Endothelial cell (in vitro differentiated cells): Measurements from ENCODE around the gene SAT1. TPM values are rescaled to one million over a fixed set of nuclear protein-coding genes. Genes with fewer than 3 reads are reported as not detected.
"Not testable (repeated sequence)": the region's sequence is repeated elsewhere in the genome, so short reads cannot be mapped to it uniquely, and the experiment has no call there.

Experiments used
- DNase-seq: peaks from one replicate; pipeline ENCODE4 v3.0.0; 2021; ENCODE audit warnings: low spot score
- H3K27ac Mint-ChIP-seq: one replicate; pipeline ENCODE4 v1.8.0; 2021; ENCODE audit warnings: mixed read lengths, inconsistent platforms; ENCODE audit not compliant: unreplicated experiment
- H3K27me3 Mint-ChIP-seq: one replicate; pipeline ENCODE4 v1.8.0; 2021; ENCODE audit warnings: mild to moderate bottlenecking, moderate library complexity, mixed read lengths, inconsistent platforms; ENCODE audit not compliant: unreplicated experiment
- H3K36me3 Mint-ChIP-seq: one replicate; pipeline ENCODE4 v1.8.0; 2021; ENCODE audit warnings: mild to moderate bottlenecking, low read depth, mixed read lengths, inconsistent platforms; ENCODE audit not compliant: unreplicated experiment
- H3K4me1 Mint-ChIP-seq: one replicate; pipeline ENCODE4 v1.8.0; 2021; ENCODE audit warnings: mild to moderate bottlenecking, mixed read lengths, inconsistent platforms; ENCODE audit not compliant: unreplicated experiment
- H3K4me3 Mint-ChIP-seq: one replicate; pipeline ENCODE4 v1.8.0; 2021; ENCODE audit warnings: mild to moderate bottlenecking, mixed read lengths, inconsistent platforms; ENCODE audit not compliant: unreplicated experiment
- H3K9me3 Mint-ChIP-seq: one replicate; pipeline ENCODE4 v1.8.0; 2021; ENCODE audit warnings: mixed read lengths, inconsistent platforms; ENCODE audit not compliant: unreplicated experiment
- total RNA-seq: library from RNA; stranded (reverse); fragmentation: NEBNext Ultra II Directional; extraction: Animal tissue kit (Norgen Biotek cat#: 25700); gene quantifications from one replicate; pipeline ENCODE4 v1.2.1, GENCODE V29; 2021; ENCODE audit not compliant: unreplicated experiment
- TF ChIP-seq, protein P1 (sequence below): fragments of 200-600 bp; sonication (generic); IDR thresholded peaks from one replicate; pipeline ENCODE4 v1.5.0; 2021; ENCODE audit warnings: antibody characterized with exemption; ENCODE audit not compliant: unreplicated experiment

Gene SAT1
- total RNA-seq, 1 donor from 2014 or later: 479 TPM

DNA sequence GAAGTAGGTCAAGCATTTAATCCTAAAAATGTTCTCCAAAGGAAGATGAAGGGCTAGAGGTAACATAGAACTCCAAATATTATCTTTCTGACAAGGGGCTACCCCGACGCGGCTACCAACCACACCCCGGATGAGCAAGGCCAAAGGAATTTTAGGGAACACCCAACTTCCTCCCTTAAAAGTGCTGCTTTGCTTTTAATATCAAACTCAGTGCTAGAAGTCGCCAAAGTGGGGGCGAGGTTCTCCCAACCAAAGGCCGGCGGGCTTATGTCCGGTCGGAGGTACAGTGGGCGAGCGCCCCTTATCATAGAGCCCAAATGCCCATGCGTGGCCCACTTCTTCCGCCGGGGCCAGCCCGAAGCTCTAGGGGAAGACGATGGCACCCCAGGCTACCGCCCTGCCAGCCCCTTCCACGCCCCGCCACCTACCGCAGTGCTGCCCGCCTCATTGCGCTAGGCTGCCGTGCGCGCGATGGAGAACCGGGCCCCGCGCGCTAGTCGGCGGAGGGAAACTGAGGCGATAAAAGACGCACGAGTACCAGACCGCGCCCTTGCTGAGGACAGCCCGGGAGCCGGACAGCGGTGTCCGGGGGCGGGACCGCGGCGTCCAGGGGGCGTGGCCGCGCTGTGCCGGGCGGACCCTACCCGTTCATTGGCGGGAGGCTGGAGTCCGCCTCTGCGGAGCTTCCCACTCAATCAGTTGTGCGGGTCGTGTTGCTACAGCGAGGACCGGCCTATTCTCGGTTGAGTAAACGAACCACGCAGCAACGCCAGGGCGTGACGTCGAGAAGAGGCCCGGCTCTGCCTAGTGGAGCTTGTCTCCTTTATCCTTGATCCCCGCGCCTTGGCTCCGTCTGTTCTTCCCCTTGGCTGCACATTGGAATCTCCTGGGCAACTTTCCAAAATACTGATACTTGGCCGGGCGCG lies 40.0 kb upstream of the SAT1 start, which contains the start of gene ACOT9:
ACOT9 (minus strand) TSS at position 580 of the 926 bp plus-strand sequence; CDS start at position 448, 132 bp downstream.
- Mint-ChIP-seq H3K9me3 (no peaks in the 10 kb centered on the region), H3K27me3 (peaks cover 11% of the 10 kb centered on the region), H3K36me3 (peaks cover 5% of the 10 kb centered on the region), H3K4me3 (peak within 1 kb of the TSS; percentile 96), H3K4me1 (peaks cover 20% of the 10 kb centered on the region), H3K27ac (peak within 1 kb of the TSS; percentile 95)
- TF ChIP-seq, protein P1, sequence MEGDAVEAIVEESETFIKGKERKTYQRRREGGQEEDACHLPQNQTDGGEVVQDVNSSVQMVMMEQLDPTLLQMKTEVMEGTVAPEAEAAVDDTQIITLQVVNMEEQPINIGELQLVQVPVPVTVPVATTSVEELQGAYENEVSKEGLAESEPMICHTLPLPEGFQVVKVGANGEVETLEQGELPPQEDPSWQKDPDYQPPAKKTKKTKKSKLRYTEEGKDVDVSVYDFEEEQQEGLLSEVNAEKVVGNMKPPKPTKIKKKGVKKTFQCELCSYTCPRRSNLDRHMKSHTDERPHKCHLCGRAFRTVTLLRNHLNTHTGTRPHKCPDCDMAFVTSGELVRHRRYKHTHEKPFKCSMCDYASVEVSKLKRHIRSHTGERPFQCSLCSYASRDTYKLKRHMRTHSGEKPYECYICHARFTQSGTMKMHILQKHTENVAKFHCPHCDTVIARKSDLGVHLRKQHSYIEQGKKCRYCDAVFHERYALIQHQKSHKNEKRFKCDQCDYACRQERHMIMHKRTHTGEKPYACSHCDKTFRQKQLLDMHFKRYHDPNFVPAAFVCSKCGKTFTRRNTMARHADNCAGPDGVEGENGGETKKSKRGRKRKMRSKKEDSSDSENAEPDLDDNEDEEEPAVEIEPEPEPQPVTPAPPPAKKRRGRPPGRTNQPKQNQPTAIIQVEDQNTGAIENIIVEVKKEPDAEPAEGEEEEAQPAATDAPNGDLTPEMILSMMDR: no peak
- peak; percentile 76 for DNase-seq

DNA sequence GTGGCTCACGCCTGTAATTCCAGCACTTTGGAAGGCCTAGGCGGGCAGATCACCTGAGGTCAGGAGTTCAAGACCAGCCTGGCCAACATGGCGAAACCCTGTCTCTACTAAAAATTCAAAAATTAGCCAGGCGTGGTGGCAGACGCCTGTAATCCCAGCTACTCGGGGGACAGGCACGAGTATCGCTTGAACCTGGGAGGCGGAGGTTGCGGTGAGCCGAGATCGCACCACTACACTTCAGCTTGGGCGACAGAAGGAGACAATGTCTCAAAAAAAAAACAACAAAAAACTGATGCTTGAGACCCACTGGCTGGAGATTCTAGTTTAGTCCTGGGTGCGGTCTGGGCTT lies 39.4 kb upstream of the SAT1 start:
- Mint-ChIP-seq H3K27me3 (peaks cover 11% of the 10 kb centered on the region), H3K4me1 (peaks cover 20% of the 10 kb centered on the region)

DNA sequence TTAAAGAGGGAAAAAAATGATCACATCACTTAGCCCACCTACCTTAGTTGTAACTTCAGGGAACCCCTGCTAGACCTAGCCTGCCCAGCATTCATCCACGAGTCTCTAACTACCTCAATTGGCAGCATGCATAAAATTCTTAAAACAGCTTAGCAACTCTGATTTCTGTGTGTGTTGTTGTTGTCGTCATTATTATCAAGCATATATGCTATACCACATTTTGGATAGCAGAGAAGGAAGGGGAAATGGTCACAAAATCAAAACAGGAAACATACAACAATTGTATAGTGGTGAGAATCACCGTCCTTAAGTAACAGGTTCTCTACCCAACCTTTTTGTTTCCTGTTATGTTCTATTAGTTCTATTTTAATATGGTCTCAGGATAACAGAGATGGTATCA lies 37.2 kb upstream of the SAT1 start:
- H3K4me1 Mint-ChIP-seq: peaks cover 15% of the 10 kb centered on the region
- TF ChIP-seq, protein P1: no peak
- peaks cover 11% of the 10 kb centered on the region for H3K27me3 Mint-ChIP-seq
- no peaks in the 10 kb centered on the region for H3K9me3 Mint-ChIP-seq
- peak overlapping the region; percentile 93 for H3K27ac Mint-ChIP-seq
- no peak overlapping the region for H3K4me3 Mint-ChIP-seq
- peaks cover 5% of the 10 kb centered on the region for H3K36me3 Mint-ChIP-seq
- no peak for DNase-seq

More for the DNA sequence above, 39.4 kb upstream of the SAT1 start:
- not testable (repeated sequence) for DNase-seq, H3K9me3 Mint-ChIP-seq, H3K36me3 Mint-ChIP-seq
- Mint-ChIP-seq H3K4me3 (peak overlapping the region; percentile 62), H3K27ac (peak overlapping the region; percentile 85)

DNA sequence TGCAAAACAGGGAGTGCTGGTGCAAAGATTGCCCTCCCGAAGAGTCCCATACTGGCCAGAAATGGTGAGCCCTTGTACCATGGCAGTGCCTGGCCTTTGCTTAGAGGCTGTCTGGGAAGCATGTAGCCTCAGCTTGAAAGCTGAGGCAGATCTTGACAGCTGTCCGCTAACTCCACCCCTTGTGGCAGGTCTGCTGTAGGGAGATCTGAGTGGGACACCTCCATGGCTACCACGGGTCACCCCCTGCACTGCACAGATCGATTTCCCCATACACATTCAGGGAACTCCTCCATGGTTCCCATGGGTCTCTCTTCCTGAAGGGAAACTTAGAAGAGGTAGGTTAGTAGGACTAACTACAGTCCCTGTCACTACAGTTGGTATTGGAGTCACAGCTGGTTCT lies 33.8 kb upstream of the SAT1 start:
- H3K4me1 Mint-ChIP-seq: peaks cover 9% of the 10 kb centered on the region
- TF ChIP-seq, protein P1: no peak
- no peak for DNase-seq
- peaks cover 4% of the 10 kb centered on the region for H3K27me3 Mint-ChIP-seq
- no peaks in the 10 kb centered on the region for H3K36me3 Mint-ChIP-seq
- no peaks in the 10 kb centered on the region for H3K9me3 Mint-ChIP-seq
- no peak overlapping the region for H3K4me3 Mint-ChIP-seq
- H3K27ac Mint-ChIP-seq: no peak overlapping the region

DNA sequence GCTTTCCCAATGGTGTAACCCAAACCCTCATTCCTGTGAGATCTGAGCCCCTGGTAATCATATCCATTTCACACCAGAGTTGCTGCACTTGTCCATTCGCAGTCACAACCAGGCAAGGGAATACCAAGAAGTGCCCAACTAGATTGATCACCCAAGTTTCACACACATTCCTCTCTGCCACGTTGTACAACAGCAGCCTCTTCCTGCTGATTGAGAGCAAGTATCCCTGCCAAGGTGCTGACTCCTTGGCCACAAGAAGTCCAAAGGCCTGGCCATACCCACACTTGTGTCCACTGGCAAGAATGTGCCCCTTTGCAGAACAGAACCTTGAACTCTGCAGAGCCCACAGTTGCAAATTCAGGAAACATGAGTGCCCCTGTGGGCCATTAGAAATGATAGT lies 33.4 kb upstream of the SAT1 start:
- no peak for DNase-seq
- Mint-ChIP-seq H3K27me3 (peaks cover 2% of the 10 kb centered on the region), H3K27ac (no peak overlapping the region), H3K9me3 (no peaks in the 10 kb centered on the region), H3K4me1 (peaks cover 9% of the 10 kb centered on the region), H3K36me3 (no peaks in the 10 kb centered on the region), H3K4me3 (no peak overlapping the region)
- TF ChIP-seq, protein P1: no peak
